Measurements from ENCODE around the gene CARS2.

Gene CARS2

GRCh38 chr13:110624766-110625756 is 80.9 kb downstream of the CARS2 start:
- TF ChIP-seq CTCF (IDR thresholded peaks at IDR 0.05): no peak
- Mint-ChIP-seq H3K27ac (peak overlapping the region; percentile 97), H3K9me3 (no peaks in the 10 kb centered on the region), H3K36me3 (ENCODE audit: low read depth) (peaks cover 39% of the 10 kb centered on the region), H3K4me3 (peak overlapping the region; percentile 40), H3K27me3 (ENCODE audit: low read depth, poor library complexity) (no peaks in the 10 kb centered on the region), H3K4me1 (peaks cover 34% of the 10 kb centered on the region)
- peak; percentile 32 for DNase-seq

- no peaks in the 10 kb centered on the region for H3K9me3 Mint-ChIP-seq
- H3K27me3 Mint-ChIP-seq (ENCODE audit: low read depth, poor library complexity): no peaks in the 10 kb centered on the region
- DNase-seq: no peak
- H3K4me3 Mint-ChIP-seq: no peak overlapping the region
- no peak for TF ChIP-seq CTCF (IDR thresholded peaks at IDR 0.05)
- H3K4me1 Mint-ChIP-seq: peaks cover 41% of the 10 kb centered on the region
- peaks cover 17% of the 10 kb centered on the region for H3K36me3 Mint-ChIP-seq (ENCODE audit: low read depth)
- no peak overlapping the region for H3K27ac Mint-ChIP-seq
Measured at GRCh38 chr13:110620596-110620995, 85.3 kb downstream of the CARS2 start.

- Mint-ChIP-seq H3K27me3 (ENCODE audit: low read depth, poor library complexity) (peaks cover 3% of the 10 kb centered on the region), H3K36me3 (ENCODE audit: low read depth) (peaks cover 21% of the 10 kb centered on the region), H3K9me3 (peaks cover 15% of the 10 kb centered on the region), H3K4me1 (peaks cover 33% of the 10 kb centered on the region), H3K27ac (no peak overlapping the region), H3K4me3 (no peak overlapping the region)
- DNase-seq: no peak
- TF ChIP-seq CTCF (IDR thresholded peaks at IDR 0.05): no peak
Measured at GRCh38 chr13:110618780-110619179, 87.1 kb downstream of the CARS2 start.

- H3K9me3 Mint-ChIP-seq: peaks cover 19% of the 10 kb centered on the region
- no peak overlapping the region for H3K27ac Mint-ChIP-seq
- peaks cover 33% of the 10 kb centered on the region for H3K4me1 Mint-ChIP-seq
- peaks cover 25% of the 10 kb centered on the region for H3K36me3 Mint-ChIP-seq (ENCODE audit: low read depth)
- peaks cover 7% of the 10 kb centered on the region for H3K27me3 Mint-ChIP-seq (ENCODE audit: low read depth, poor library complexity)
- H3K4me3 Mint-ChIP-seq: no peak overlapping the region
- TF ChIP-seq CTCF (IDR thresholded peaks at IDR 0.05): no peak
- DNase-seq: no peak
Measured at GRCh38 chr13:110618167-110618566, 87.7 kb downstream of the CARS2 start.

- no peak for DNase-seq
- peaks cover 20% of the 10 kb centered on the region for H3K36me3 Mint-ChIP-seq (ENCODE audit: low read depth)
- H3K4me1 Mint-ChIP-seq: peaks cover 33% of the 10 kb centered on the region
- no peak overlapping the region for H3K27ac Mint-ChIP-seq
- peaks cover 25% of the 10 kb centered on the region for H3K9me3 Mint-ChIP-seq
- peaks cover 13% of the 10 kb centered on the region for H3K27me3 Mint-ChIP-seq (ENCODE audit: low read depth, poor library complexity)
- no peak for TF ChIP-seq CTCF (IDR thresholded peaks at IDR 0.05)
- peak overlapping the region; percentile 84 for H3K4me3 Mint-ChIP-seq
Measured at GRCh38 chr13:110617321-110618072, 88.4 kb downstream of the CARS2 start.
